GM18517 (cell line): Measurements from ENCODE around the gene SOCS7.

Experiments used
- ATAC-seq: cut with Tn5 transposase; IDR thresholded peaks from one replicate; pipeline ENCODE4 v1.9.1; 2021; ENCODE audit warnings: mild to moderate bottlenecking, moderate library complexity; ENCODE audit not compliant: unreplicated experiment

The SOCS7 gene

GRCh38 chr17:38358586-38359513 is 7.2 kb downstream of the SOCS7 start:
- ATAC-seq: no peak

DNA sequence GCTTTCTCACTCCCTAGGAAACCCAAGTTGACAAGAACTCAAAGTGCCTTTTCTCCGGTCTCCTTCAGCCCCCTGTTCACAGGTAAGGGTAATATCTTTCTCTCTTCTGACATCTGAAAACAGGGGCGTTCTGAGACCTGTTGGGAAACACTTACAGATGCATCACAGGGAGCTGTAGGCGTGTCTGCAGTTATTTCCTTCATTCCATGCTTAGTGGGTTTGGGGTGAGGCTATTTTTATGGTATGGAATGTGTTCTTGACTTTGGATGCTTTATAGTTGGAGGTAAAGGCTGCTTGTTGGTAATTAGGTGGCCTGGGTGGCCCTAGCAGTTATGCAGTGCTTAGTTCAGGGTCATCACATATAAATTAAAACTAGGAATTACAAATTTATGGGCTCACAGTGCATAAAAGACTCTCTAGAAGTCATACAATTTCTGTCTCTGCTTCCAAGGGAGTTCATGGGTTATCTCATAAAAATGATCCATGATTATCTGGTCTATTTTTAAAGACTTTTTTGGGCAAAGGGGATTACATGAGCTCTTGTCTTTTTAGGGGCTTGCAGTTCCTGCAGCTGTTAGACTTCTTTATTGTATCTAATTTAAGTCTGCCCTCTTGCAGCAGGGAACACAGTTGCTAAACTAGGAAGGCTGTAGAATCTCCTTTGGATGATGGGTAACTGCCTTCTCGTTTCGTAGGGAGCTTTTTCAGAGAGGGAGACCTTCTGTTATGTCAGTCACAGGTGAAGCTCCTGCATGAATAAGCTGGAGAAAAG is 10.2 kb downstream of the SOCS7 start:
- no peak for ATAC-seq

GRCh38 chr17:38363016-38363415 is 11.4 kb downstream of the SOCS7 start:
- no peak for ATAC-seq

DNA sequence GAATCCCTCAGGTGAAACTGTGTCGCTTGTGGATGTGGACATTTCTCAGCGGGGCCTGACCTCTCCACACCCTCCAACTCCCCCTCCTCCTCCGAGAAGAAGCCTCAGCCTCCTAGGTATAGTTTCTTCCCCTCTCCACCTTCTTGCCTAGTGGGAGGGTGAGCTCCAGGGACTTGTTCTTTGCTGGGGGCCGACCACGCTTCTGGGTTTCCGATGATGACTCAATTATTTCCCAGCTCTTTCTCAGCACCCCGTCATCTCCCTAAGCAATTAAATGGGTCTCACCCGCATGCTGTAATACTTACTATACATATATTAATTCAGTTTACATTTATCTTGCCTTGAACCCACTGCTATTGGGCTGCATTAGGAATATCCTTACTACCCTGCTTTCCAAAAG is 13.1 kb downstream of the SOCS7 start:
- ATAC-seq: no peak

- ATAC-seq: no peak
Measured at GRCh38 chr17:38369124-38369886, 17.7 kb downstream of the SOCS7 start.

DNA sequence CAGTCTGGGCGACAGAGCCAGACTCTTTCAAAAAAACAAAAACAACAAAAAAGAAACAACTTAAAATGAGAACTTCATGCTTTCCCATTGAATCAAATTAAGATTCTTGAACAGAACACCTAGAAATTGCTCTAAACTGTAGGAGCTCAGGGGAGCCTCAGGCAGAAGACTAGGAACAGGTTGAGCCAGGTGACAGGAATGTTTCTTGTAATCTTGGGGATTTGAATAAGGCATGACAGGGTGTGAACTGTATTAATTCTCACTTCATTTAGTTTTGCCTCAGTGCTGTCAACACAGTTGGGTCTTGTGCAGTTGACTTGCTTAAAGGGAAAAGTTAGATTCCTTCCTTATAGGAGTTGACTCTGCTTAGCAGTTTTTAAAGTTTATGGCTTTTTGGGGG is 27.8 kb downstream of the SOCS7 start:
- no peak for ATAC-seq

- no peak for ATAC-seq
Measured at GRCh38 chr17:38395090-38395489, 43.4 kb downstream of the SOCS7 start.

DNA sequence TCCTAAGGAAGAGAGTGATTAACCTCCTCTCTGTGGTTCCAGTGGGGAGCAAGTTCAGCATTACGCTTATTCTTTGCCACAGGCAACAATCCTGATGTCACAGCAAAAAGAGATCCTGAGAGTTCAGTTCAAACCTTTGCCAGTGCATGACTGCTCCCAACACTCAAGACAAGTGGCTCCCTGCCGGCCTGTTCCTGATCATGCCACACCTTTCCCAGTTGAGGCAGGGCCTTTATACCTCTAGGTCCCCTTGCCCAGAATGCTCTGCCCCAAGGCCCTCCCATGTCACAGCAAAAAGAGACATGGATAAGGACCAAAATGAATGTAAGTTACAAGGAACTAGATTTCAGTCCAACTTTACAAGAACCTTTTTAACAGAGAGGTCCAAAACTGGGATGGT is 45.6 kb downstream of the SOCS7 start:
- ATAC-seq: no peak

DNA sequence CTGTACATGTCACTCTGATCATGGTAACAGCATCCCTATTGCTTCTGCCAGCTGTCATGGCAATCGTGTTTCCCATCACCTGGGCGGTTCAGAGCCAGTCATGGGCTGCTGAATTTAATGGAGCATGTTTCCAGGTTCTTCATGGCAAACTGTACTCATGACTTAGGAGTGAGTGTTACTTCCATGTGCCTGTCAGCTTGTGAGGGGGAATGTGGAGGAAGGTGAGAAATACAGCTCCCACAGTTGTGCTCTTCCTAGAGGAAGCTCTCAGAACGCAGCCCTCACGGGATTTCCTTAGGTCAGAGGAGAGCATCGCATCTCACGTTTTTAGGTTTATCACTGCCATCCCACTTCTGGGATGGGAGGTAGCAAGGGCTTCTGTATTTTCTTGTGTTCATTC is 48.6 kb downstream of the SOCS7 start:
- ATAC-seq: no peak

- ATAC-seq: no peak
Measured at GRCh38 chr17:38401459-38401858, 49.8 kb downstream of the SOCS7 start.

- no peak for ATAC-seq
Measured at GRCh38 chr17:38402897-38403296, 51.3 kb downstream of the SOCS7 start.

DNA sequence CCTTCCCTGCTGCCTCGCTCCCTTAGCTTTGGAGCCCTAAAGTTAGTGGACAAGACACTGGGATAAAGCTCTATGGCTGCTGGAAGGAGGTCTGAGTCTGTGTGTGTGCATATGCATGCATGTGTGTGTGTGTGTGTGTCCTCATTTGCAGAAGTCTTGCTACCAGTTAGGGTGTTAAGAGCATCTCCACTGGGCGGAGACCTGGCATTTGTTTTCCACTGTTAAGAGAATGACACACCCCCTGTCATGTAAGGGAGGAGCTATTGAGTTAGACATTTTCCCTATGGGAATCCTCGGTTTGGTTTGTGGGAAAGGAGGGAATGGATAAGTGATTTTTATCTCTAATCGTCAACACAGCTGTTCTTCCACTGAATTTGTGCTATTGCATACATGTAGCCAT is 51.8 kb downstream of the SOCS7 start:
- no peak for ATAC-seq

- ATAC-seq: no peak
Measured at GRCh38 chr17:38404174-38404943, 52.7 kb downstream of the SOCS7 start.

DNA sequence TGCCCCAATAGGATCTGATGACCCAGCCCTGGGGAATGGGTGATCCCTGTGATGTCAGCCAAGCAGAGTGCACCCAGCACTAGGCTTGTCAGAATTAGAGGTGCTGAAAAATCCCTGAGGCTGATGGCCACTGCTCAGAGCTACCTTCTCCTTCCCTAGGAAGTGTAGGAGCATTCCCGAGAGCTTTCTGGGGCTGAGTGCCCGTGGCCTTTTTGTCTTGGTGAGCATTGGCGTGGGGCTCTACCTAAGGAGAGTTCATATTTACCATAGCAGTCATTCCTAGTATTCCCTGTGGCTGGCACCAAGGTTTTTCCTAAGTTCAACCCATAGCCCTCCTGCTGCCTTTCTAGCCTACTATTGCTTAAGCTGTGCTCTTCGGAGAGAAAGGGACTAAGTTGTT is 54.0 kb downstream of the SOCS7 start:
- ATAC-seq: no peak

DNA sequence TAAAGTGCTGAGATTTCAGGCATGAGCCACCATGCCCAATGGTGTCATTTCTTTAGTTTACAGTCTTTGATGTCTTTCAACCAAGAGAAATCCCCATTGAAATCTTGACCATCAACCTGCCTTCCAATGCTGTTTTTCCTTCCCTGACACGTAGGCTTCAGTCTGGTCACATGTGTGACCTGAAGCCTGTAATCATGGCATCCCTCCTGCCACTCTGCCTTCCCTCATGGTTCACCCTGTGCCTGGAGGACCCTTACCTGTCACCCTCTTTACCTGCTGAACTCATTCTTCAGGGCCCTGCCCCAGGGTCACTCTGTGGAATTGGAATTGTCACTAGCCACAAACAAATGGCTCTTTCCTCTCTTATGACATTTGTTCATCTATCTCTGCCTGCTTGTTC is 58.6 kb downstream of the SOCS7 start:
- ATAC-seq: no peak

DNA sequence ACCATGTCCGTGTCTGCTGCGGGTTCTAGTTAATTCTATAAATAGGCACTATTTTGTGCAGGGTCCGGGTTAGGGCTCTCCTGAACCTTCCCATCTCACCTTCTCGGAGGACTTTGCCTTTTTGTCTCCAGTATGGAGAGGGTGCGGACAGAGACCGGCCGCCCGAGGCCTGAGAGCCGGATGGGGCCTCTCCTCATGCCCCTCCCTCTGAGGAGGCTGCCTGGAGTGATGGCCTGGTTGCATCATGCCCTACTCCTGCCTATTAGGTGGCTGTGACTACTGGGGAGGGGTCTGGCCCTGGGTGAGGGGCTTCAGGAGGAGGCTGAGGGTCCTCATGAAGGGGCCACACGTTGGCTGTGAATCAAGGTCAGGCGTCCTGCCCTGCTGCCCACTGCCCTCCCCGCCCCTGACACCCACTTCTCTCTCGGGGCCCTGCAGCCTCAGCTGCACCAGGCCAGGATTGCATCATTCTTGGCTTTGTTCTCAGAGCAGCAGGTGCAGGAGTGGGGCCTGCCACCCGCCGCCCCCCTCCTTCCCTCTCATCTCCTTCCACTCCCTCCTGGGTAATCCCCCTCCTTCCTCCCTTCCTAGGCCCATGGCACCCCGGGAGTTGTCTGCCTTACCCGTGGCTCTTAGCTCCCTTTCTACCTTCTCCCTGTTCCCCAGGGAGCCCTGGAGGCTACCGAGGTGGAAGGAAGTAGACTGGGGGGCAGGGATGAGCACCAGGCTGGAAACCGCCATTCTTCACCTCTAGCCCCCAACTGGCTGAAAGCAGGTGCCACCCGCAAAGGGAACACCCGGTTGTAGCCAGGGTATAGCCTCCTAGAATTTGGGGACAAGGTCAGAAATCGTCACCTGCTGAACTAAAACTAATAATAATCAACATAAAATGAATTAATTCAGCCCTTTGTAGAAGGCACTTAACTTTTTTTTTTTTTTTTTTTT is 63.9 kb downstream of the SOCS7 start:
- ATAC-seq: no peak

DNA sequence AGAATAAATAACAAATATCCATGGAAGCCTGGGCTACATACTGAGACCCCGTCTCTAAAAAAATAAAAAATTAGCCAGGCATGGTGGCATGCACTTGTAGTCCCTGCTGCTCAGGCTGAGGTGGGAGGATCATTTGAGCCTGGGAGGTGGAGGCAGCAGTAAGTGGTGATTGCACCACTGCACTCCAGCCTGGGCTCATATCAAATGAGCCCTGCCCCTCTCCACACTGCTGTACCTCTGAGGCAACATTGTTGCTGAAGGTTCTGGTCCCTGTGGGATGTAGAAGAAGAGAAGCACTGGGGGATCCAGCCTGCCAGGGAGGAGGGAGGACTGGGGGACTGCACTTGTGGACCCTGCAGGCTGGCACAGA is 65.2 kb downstream of the SOCS7 start:
- no peak for ATAC-seq

- ATAC-seq: no peak
Measured at GRCh38 chr17:38417210-38417951, 65.7 kb downstream of the SOCS7 start.
